H1 (cell line): Measurements from ENCODE around the gene IQSEC3. TPM values are rescaled to one million over a fixed set of nuclear protein-coding genes. Genes with fewer than 3 reads are reported as not detected.

Experiments used
- CTCF ChIA-PET: fragments of 300-600 bp; sonication (Branson Sonifier 250); formaldehyde crosslinking; loops from one replicate; lab custom pipeline; 2021; ENCODE audit not compliant: partially characterized antibody; lab: Charles Lee
- POLR2A ChIA-PET: fragments of 300-600 bp; sonication (Branson Sonifier 250); formaldehyde crosslinking; loops from one replicate; lab custom pipeline; 2021; ENCODE audit warnings: inconsistent platforms; ENCODE audit not compliant: partially characterized antibody; lab: Charles Lee
- DNase-seq, 2 experiments: peaks; one replicate each; pipeline versions ENCODE4 v3.0.0 to v3.0.0-alpha.2; 2010 to 2022; ENCODE audit warnings: low spot score in 2 of 2, low read depth in 1 of 2, mixed read lengths in 1 of 2
- FAIRE-seq: peaks from 2 replicates; lab custom pipeline; 2011; peaks lifted over from hg19 to GRCh38; lab: Jason Lieb, UNC
- H2AFZ ChIP-seq: 2 replicates; pipeline ENCODE4 v1.8.1; 2012; ENCODE audit warnings: low read length, inconsistent platforms
- H2AK5ac ChIP-seq: 2 replicates; pipeline ENCODE4 v1.6.1; 2013; ENCODE audit warnings: low read depth, low read length
- H2BK120ac ChIP-seq: replicated peaks from 2 replicates; pipeline ENCODE3; 2013; ENCODE audit warnings: low read depth, low read length, inconsistent platforms
- H2BK12ac ChIP-seq: 2 replicates; pipeline ENCODE4 v1.6.1; 2013; ENCODE audit warnings: low read depth, low read length
- H2BK15ac ChIP-seq: 2 replicates; pipeline ENCODE4 v1.6.1; 2013; ENCODE audit warnings: low read length
- H2BK20ac ChIP-seq: 2 replicates; pipeline ENCODE4 v1.6.1; 2013; ENCODE audit warnings: low read length
- H2BK5ac ChIP-seq: 2 replicates; pipeline ENCODE4 v1.6.1; 2013; ENCODE audit warnings: low read depth, low read length
- H3K14ac ChIP-seq: 2 replicates; pipeline ENCODE4 v1.6.1; 2013; ENCODE audit warnings: inconsistent platforms; ENCODE audit not compliant: insufficient read length
- H3K18ac ChIP-seq: 2 replicates; pipeline ENCODE4 v1.6.1; 2013; ENCODE audit warnings: low read length; ENCODE audit errors: extremely low read depth
- H3K23ac ChIP-seq: 2 replicates; pipeline ENCODE4 v1.6.1; 2013; ENCODE audit warnings: inconsistent platforms; ENCODE audit not compliant: insufficient read length
- H3K23me2 ChIP-seq: 2 replicates; pipeline ENCODE4 v1.6.1; 2013; ENCODE audit warnings: low read depth, low read length
- H3K27ac ChIP-seq: 2 replicates; pipeline ENCODE4 v1.6.1; 2011; ENCODE audit warnings: low read depth, low read length, inconsistent platforms
- H3K27me3 ChIP-seq, 4 experiments: replicated peaks in 1 of 4; 1 replicate in 1 of 4; 2 replicates in 3 of 4; pipeline versions ENCODE4 v1.6.1 to v1.8.1; 2011 to 2013; ENCODE audit warnings: low read length in 3 of 4, mild to moderate bottlenecking in 3 of 4, inconsistent platforms in 2 of 4, mixed read lengths in 2 of 4, moderate library complexity in 1 of 4; ENCODE audit not compliant: control insufficient read depth in 3 of 4, insufficient read depth in 3 of 4; ENCODE audit errors: extremely low read depth in 1 of 4
- H3K36me3 ChIP-seq, 4 experiments: 2 replicates each; pipeline versions ENCODE4 v1.6.1 to v1.8.1; 2011 to 2013; ENCODE audit warnings: mild to moderate bottlenecking in 4 of 4, low read length in 3 of 4, moderate library complexity in 2 of 4, control low read depth in 1 of 4, inconsistent platforms in 1 of 4; ENCODE audit not compliant: insufficient read depth in 4 of 4, control insufficient read depth in 2 of 4
- H3K4ac ChIP-seq: replicated peaks from 2 replicates; pipeline ENCODE3; 2013; ENCODE audit warnings: low read length, low read depth, mixed read lengths, inconsistent platforms; ENCODE audit not compliant: insufficient read length
- H3K4me1 ChIP-seq, 4 experiments: replicated peaks in 1 of 4; 1 replicate in 1 of 4; 2 replicates in 3 of 4; pipeline versions ENCODE4 v1.6.1 to v1.8.1; 2011 to 2013; ENCODE audit warnings: low read length in 3 of 4, inconsistent platforms in 2 of 4, mixed read lengths in 1 of 4; ENCODE audit not compliant: insufficient read depth in 4 of 4, control insufficient read depth in 3 of 4
- H3K4me2 ChIP-seq, 2 experiments: 2 replicates each; pipeline versions ENCODE4 v1.6.1 to v1.8.1; 2011 to 2013; ENCODE audit warnings: low read depth in 2 of 2, low read length in 2 of 2, control low read depth in 1 of 2, inconsistent platforms in 1 of 2, mild to moderate bottlenecking in 1 of 2; ENCODE audit not compliant: insufficient read depth in 1 of 2
- H3K4me3 ChIP-seq, 4 experiments: fragments of 200-600, 300-600 bp in 1 of 4; sonication (generic), shearing (Covaris generic), sonication (Bioruptor Twin) in 1 of 4; 2 replicates each; pipeline versions ENCODE4 v1.5.1 to v1.8.1; 2011 to 2016; ENCODE audit warnings: low read length in 4 of 4, low read depth in 3 of 4, control low read depth in 2 of 4, inconsistent platforms in 2 of 4, mild to moderate bottlenecking in 2 of 4, mixed read lengths in 1 of 4, moderate library complexity in 1 of 4; ENCODE audit not compliant: insufficient read depth in 2 of 4; ENCODE audit errors: extremely low read depth in 1 of 4
- H3K56ac ChIP-seq: replicated peaks from 2 replicates; pipeline ENCODE3; 2013; ENCODE audit warnings: low read depth, mild to moderate bottlenecking, mixed read lengths, low read length, inconsistent platforms; ENCODE audit not compliant: insufficient read length
- H3K79me1 ChIP-seq: 2 replicates; pipeline ENCODE4 v1.6.1; 2013; ENCODE audit warnings: low read depth, low read length, control low read depth
- H3K79me2 ChIP-seq, 2 experiments: 2 replicates each; pipeline versions ENCODE4 v1.6.1 to v1.8.1; 2012 to 2013; ENCODE audit warnings: low read length in 2 of 2, mild to moderate bottlenecking in 2 of 2, inconsistent platforms in 1 of 2; ENCODE audit not compliant: insufficient read depth in 2 of 2, control insufficient read depth in 1 of 2
- H3K9ac ChIP-seq, 4 experiments: replicated peaks in 1 of 4; 1 replicate in 1 of 4; 2 replicates in 3 of 4; pipeline versions ENCODE4 v1.6.1 to v1.8.1; 2011 to 2013; ENCODE audit warnings: low read depth in 3 of 4, low read length in 3 of 4, control low read depth in 2 of 4, mild to moderate bottlenecking in 2 of 4, moderate library complexity in 2 of 4, inconsistent platforms in 1 of 4; ENCODE audit errors: extremely low read depth in 1 of 4
- H3K9me3 ChIP-seq, 2 experiments: 2 replicates each; pipeline versions ENCODE4 v1.6.1 to v1.8.1; 2012 to 2013; ENCODE audit warnings: mild to moderate bottlenecking in 2 of 2, moderate library complexity in 2 of 2, control low read depth in 1 of 2, inconsistent platforms in 1 of 2, low read depth in 1 of 2, low read length in 1 of 2, mixed read lengths in 1 of 2; ENCODE audit not compliant: insufficient read depth in 2 of 2
- H4K20me1 ChIP-seq, 2 experiments: replicated peaks in 1 of 2; 2 replicates each; pipeline versions ENCODE3 to v1.8.1; 2011 to 2013; ENCODE audit warnings: inconsistent platforms in 2 of 2, low read length in 2 of 2, mild to moderate bottlenecking in 1 of 2; ENCODE audit not compliant: insufficient read depth in 2 of 2, control insufficient read depth in 1 of 2
- H4K5ac ChIP-seq: 2 replicates; pipeline ENCODE4 v1.6.1; 2013; ENCODE audit warnings: low read length, low read depth, mixed read lengths, inconsistent platforms; ENCODE audit not compliant: insufficient read length
- H4K8ac ChIP-seq: 2 replicates; pipeline ENCODE4 v1.8.0; 2013; ENCODE audit warnings: mild to moderate bottlenecking, moderate library complexity, low read length, inconsistent platforms; ENCODE audit not compliant: insufficient read depth; ENCODE audit errors: extremely low read depth
- H4K91ac ChIP-seq: replicated peaks from 2 replicates; pipeline ENCODE3; 2013; ENCODE audit warnings: low read length, mixed read lengths, inconsistent platforms; ENCODE audit not compliant: insufficient read length
- EZH2 ChIP-seq: fragments of 200-600 bp; sonication (generic); IDR thresholded peaks from 2 replicates; pipeline ENCODE4 v1.7.1; 2012; ENCODE audit warnings: low read depth, mild to moderate bottlenecking, moderate library complexity, low read length, inconsistent platforms; ENCODE audit not compliant: severe bottlenecking
- MAFK ChIP-seq: IDR thresholded peaks from 2 replicates; pipeline ENCODE4 v1.6.1; 2012; ENCODE audit warnings: low read depth, mild to moderate bottlenecking, improper control_type of control experiment, low read length
- POLR2AphosphoS5 ChIP-seq: IDR thresholded peaks from 2 replicates; pipeline ENCODE4 v1.6.1; 2011; ENCODE audit warnings: low read depth, low read length
- TCF12 ChIP-seq: IDR thresholded peaks from 2 replicates; pipeline ENCODE4 v1.6.1; 2011; ENCODE audit warnings: low read depth, mild to moderate bottlenecking, low read length
- WGBS, 2 experiments: shearing (Covaris generic) in 1 of 2; methylation state at CpG; one replicate each; pipeline versions ENCODE4 v1.1.6 to v1.1.7; 2013 to 2015; ENCODE audit warnings: low lambda C conversion rate in 2 of 2, mixed read lengths in 2 of 2, inconsistent platforms in 1 of 2, low coverage in 1 of 2, missing lambda C conversion rate in 1 of 2; ENCODE audit not compliant: insufficient replicate concordance in 2 of 2, insufficient coverage in 1 of 2, insufficient read length in 1 of 2; ENCODE audit errors: extremely low coverage in 1 of 2, missing lambda C conversion rate in 1 of 2; 5-methylcytosine and 5-hydroxymethylcytosine counted together
- polyA plus RNA-seq, 7 experiments: library from polyadenylated mRNA; depleted of rRNA in 3 of 7; stranded (reverse) in 5 of 7; unstranded in 2 of 7; fragments of >200 nt in 5 of 7; fragments of 200-250 nt in 2 of 7; gene quantifications; 1 replicate in 5 of 7; 2 replicates in 1 of 7; 4 replicates in 1 of 7; pipeline versions ENCODE4 v1.2.1 to v1.2.3, GENCODE V29; 2011 to 2013; ENCODE audit warnings: missing spikeins in 2 of 7, mixed read lengths in 2 of 7
- total RNA-seq: library from RNA; stranded (reverse); fragmentation: NEBNext Ultra II Directional; extraction: Animal tissue kit (Norgen Biotek cat#: 25700); gene quantifications from 2 replicates; pipeline ENCODE4 v1.2.1, GENCODE V29; 2021
- TF ChIP-seq, protein P1 (sequence below): IDR thresholded peaks from 2 replicates; pipeline ENCODE4 v1.6.1; 2012; ENCODE audit warnings: inconsistent platforms

The IQSEC3 gene
- total and polyA plus RNA-seq, 2 of the 8 experiments (the other 6 are each of a cell fraction or from before 2014, with no cell fraction given): 1.2 to 3.1 TPM

DNA sequence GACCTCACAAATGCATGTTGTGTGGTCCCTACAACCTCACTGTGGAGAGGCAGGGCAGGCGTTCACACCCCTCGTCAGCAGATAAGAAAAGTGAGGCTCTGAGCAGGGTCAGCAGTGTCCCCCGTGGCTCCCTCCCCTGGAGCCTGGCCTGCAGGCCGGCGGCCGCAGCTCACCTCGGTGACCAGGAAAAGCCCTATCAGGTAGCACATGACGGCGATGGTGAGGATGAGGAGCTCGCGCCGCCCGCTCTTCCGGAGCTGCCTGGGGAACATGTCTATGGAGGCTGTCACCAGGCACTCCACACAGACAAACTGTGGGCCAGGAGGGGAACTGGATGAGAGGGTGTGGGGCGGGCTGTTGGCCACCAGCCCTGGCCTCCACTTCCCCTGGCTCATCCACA, 129.4 kb downstream of the IQSEC3 start:
- H3K36me3 ChIP-seq: no peaks in the 10 kb centered on the region
- no peak overlapping the region for H2AK5ac ChIP-seq
- H3K4me2 ChIP-seq: no peak overlapping the region
- peaks cover 2% of the 10 kb centered on the region; the same call in 1 of the 2 replicates for H3K23me2 ChIP-seq
- no peak overlapping the region for H3K27ac ChIP-seq
- H3K18ac ChIP-seq: no peak overlapping the region
- H4K8ac ChIP-seq: peak overlapping the region; percentile 20; the same call in 1 of the 2 replicates
- peaks cover 0 to 2% (median under 1%) of the 10 kb centered on the region in 4 experiments; a peak in 4 of 7 replicates for H3K27me3 ChIP-seq
- H3K79me2 ChIP-seq: no peaks in the 10 kb centered on the region
- no peaks in the 10 kb centered on the region; a peak in 1 of 7 replicates for H3K4me1 ChIP-seq
- H3K9ac ChIP-seq: no peak overlapping the region
- H3K9me3 ChIP-seq: no peaks in the 10 kb centered on the region
- no peaks in the 10 kb centered on the region for H3K79me1 ChIP-seq
- no peak overlapping the region for H4K91ac ChIP-seq
- no peaks in the 10 kb centered on the region for H4K20me1 ChIP-seq
- ChIA-PET POLR2A (no interaction called here), CTCF (interaction anchor here (0.7 to 1.0 kb wide), 2 partner anchors 27 to 43 kb away, joined by 3 read pairs; no protein-coding TSS in a partner anchor)
- H3K4me3 ChIP-seq: no peak overlapping the region
- no peak overlapping the region for H2BK5ac ChIP-seq
- no peak overlapping the region for H2BK15ac ChIP-seq
- no peak overlapping the region for H3K23ac ChIP-seq
- H2BK12ac ChIP-seq: no peak overlapping the region
- DNase-seq (no peak), FAIRE-seq (no peak)
- H3K14ac ChIP-seq: no peak overlapping the region
- H4K5ac ChIP-seq: no peak overlapping the region
- WGBS, 2 experiments: 96% methylated on average over 15 of the region's 15 CpGs; no CpG with 5 or more reads in 1 of the 2 experiments
- H2BK120ac ChIP-seq: no peak overlapping the region
- no peak overlapping the region for H2BK20ac ChIP-seq
- H3K4ac ChIP-seq: no peak overlapping the region
- H3K56ac ChIP-seq: no peak overlapping the region
- H2AFZ ChIP-seq: no peak overlapping the region
- no peak for TF ChIP-seq EZH2
- no peak for TF ChIP-seq MAFK
- no peak for TF ChIP-seq POLR2AphosphoS5
- no peak for TF ChIP-seq TCF12
- TF ChIP-seq, protein P1, sequence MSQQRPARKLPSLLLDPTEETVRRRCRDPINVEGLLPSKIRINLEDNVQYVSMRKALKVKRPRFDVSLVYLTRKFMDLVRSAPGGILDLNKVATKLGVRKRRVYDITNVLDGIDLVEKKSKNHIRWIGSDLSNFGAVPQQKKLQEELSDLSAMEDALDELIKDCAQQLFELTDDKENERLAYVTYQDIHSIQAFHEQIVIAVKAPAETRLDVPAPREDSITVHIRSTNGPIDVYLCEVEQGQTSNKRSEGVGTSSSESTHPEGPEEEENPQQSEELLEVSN: no peak
